ENCODE measurements around the gene ST3GAL3. TPM values are rescaled to one million over a fixed set of nuclear protein-coding genes. Genes with fewer than 3 reads are reported as not detected.
A peak's percentile ranks its signal among the peaks of the same experiment; 100 is the strongest.

The ST3GAL3 gene
- total RNA-seq, 1 donor from 2014 or later: 11.4 TPM

- peak within 1 kb of the TSS; percentile 61 for H3K4me3 Mint-ChIP-seq (ENCODE audit: unreplicated experiment)
- peak within 1 kb of the TSS; percentile 85 for H3K4me2 ChIP-seq (ENCODE audit: low read length)
- peaks cover 13% of the 10 kb centered on the region for H3K36me3 Mint-ChIP-seq (ENCODE audit: low read depth, unreplicated experiment)
- no peaks in the 10 kb centered on the region for H3K36me3 ChIP-seq (ENCODE audit: insufficient read depth, low read length)
- no peak within 1 kb of the TSS for H3K27ac ChIP-seq (ENCODE audit: low read depth, low read length)
- DNase-seq (ENCODE audit: low read depth) (no peak), FAIRE-seq (no peak)
- H3K27ac Mint-ChIP-seq (ENCODE audit: unreplicated experiment): no peak within 1 kb of the TSS
- H3K27me3 ChIP-seq (ENCODE audit: insufficient read depth, low read length): no peaks in the 10 kb centered on the region
- peak within 1 kb of the TSS; percentile 15 for H3K4me3 ChIP-seq (ENCODE audit: insufficient read depth, low read depth, low read length)
- H3K79me2 ChIP-seq (ENCODE audit: insufficient read depth, low read length): no peaks in the 10 kb centered on the region
- peaks cover 18% of the 10 kb centered on the region for H3K4me1 Mint-ChIP-seq (ENCODE audit: low read depth, unreplicated experiment)
- H3K9ac ChIP-seq (ENCODE audit: low read length): peak within 1 kb of the TSS; percentile 64
- peak within 1 kb of the TSS; percentile 69 for H2AFZ ChIP-seq (ENCODE audit: low read depth, low read length)
- no peak for TF ChIP-seq EZH2 (IDR thresholded peaks at IDR 0.05; ENCODE audit: insufficient read depth, low read length)
- TF ChIP-seq, protein P1, sequence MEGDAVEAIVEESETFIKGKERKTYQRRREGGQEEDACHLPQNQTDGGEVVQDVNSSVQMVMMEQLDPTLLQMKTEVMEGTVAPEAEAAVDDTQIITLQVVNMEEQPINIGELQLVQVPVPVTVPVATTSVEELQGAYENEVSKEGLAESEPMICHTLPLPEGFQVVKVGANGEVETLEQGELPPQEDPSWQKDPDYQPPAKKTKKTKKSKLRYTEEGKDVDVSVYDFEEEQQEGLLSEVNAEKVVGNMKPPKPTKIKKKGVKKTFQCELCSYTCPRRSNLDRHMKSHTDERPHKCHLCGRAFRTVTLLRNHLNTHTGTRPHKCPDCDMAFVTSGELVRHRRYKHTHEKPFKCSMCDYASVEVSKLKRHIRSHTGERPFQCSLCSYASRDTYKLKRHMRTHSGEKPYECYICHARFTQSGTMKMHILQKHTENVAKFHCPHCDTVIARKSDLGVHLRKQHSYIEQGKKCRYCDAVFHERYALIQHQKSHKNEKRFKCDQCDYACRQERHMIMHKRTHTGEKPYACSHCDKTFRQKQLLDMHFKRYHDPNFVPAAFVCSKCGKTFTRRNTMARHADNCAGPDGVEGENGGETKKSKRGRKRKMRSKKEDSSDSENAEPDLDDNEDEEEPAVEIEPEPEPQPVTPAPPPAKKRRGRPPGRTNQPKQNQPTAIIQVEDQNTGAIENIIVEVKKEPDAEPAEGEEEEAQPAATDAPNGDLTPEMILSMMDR (IDR thresholded peaks at IDR 0.05; ENCODE audit: insufficient read depth, low read depth, low read length): no peak
- H4K20me1 ChIP-seq (ENCODE audit: insufficient read depth, low read length): peaks cover 16% of the 10 kb centered on the region
- peaks cover 5% of the 10 kb centered on the region for H3K9me3 Mint-ChIP-seq (ENCODE audit: unreplicated experiment)
- peaks cover 9% of the 10 kb centered on the region for H3K27me3 Mint-ChIP-seq (ENCODE audit: low read depth, unreplicated experiment)
- H3K9me3 ChIP-seq (ENCODE audit: insufficient read depth, low read depth, low read length): no peaks in the 10 kb centered on the region
- H3K4me1 ChIP-seq (ENCODE audit: insufficient read depth, low read length): peaks cover 27% of the 10 kb centered on the region
Measured at GRCh38 chr1:43933386-43934100, 226.2 kb downstream of the ST3GAL3 start, which contains the start of gene ARTN. TSS of gene ARTN (plus strand) at chr1:43933801. CDS start at chr1:43935657, 1,856 bp downstream.

GRCh38 chr1:43934101-43934985 lies 227.0 kb downstream of the ST3GAL3 start:
- Histone ChIP-seq H3K9me3 (ENCODE audit: insufficient read depth, low read depth, low read length) (no peaks in the 10 kb centered on the region), H3K4me2 (ENCODE audit: low read length) (peak overlapping the region; percentile 85), H3K4me3 (ENCODE audit: insufficient read depth, low read depth, low read length) (no peak overlapping the region), H3K27me3 (ENCODE audit: insufficient read depth, low read length) (no peaks in the 10 kb centered on the region), H4K20me1 (ENCODE audit: insufficient read depth, low read length) (peaks cover 16% of the 10 kb centered on the region), H3K9ac (ENCODE audit: low read length) (peak overlapping the region; percentile 64), H2AFZ (ENCODE audit: low read depth, low read length) (no peak overlapping the region), H3K79me2 (ENCODE audit: insufficient read depth, low read length) (no peaks in the 10 kb centered on the region), H3K27ac (ENCODE audit: low read depth, low read length) (no peak overlapping the region), H3K36me3 (ENCODE audit: insufficient read depth, low read length) (no peaks in the 10 kb centered on the region), H3K4me1 (ENCODE audit: insufficient read depth, low read length) (peaks cover 27% of the 10 kb centered on the region)
- Mint-ChIP-seq H3K9me3 (ENCODE audit: unreplicated experiment) (peaks cover 5% of the 10 kb centered on the region), H3K4me1 (ENCODE audit: low read depth, unreplicated experiment) (peaks cover 18% of the 10 kb centered on the region), H3K36me3 (ENCODE audit: low read depth, unreplicated experiment) (peaks cover 13% of the 10 kb centered on the region), H3K27me3 (ENCODE audit: low read depth, unreplicated experiment) (peaks cover 12% of the 10 kb centered on the region), H3K4me3 (ENCODE audit: unreplicated experiment) (no peak overlapping the region), H3K27ac (ENCODE audit: unreplicated experiment) (no peak overlapping the region)
- FAIRE-seq (no peak), DNase-seq (ENCODE audit: low read depth) (no peak)
- TF ChIP-seq, protein P1 (IDR thresholded peaks at IDR 0.05; ENCODE audit: insufficient read depth, low read depth, low read length): peak; percentile 70
- TF ChIP-seq EZH2 (IDR thresholded peaks at IDR 0.05; ENCODE audit: insufficient read depth, low read length): no peak

Measured in astrocyte (in vitro differentiated cells and primary cell).